H9 (cell line): Measurements from ENCODE around the gene IDUA. TPM values are rescaled to one million over a fixed set of nuclear protein-coding genes. Genes with fewer than 3 reads are reported as not detected.
A peak's percentile ranks its signal among the peaks of the same experiment; 100 is the strongest.

Experiments used
- DNase-seq: peaks from one replicate; pipeline ENCODE4 v3.0.0-alpha.2; 2017
- H2AFZ ChIP-seq: one replicate; pipeline ENCODE4 v1.6.1; 2013; ENCODE audit warnings: mild to moderate bottlenecking, low read length, control low read depth, moderate library complexity
- H2AK5ac ChIP-seq: 2 replicates; pipeline ENCODE4 v1.6.1; 2013; ENCODE audit warnings: low read length, control low read depth, mixed read lengths; ENCODE audit not compliant: insufficient read length
- H2BK120ac ChIP-seq: one replicate; pipeline ENCODE4 v1.6.1; 2013; ENCODE audit warnings: low read depth, mild to moderate bottlenecking, low read length, control low read depth, inconsistent platforms; ENCODE audit not compliant: poor library complexity, severe bottlenecking
- H2BK12ac ChIP-seq: 2 replicates; pipeline ENCODE4 v1.6.1; 2013; ENCODE audit warnings: low read length, control low read depth, mixed read lengths, low read depth; ENCODE audit not compliant: insufficient read length
- H2BK15ac ChIP-seq: 2 replicates; pipeline ENCODE4 v1.6.1; 2013; ENCODE audit warnings: low read depth, low read length, control low read depth
- H2BK20ac ChIP-seq: one replicate; pipeline ENCODE4 v1.6.1; 2013; ENCODE audit warnings: low read depth, mild to moderate bottlenecking, low read length, control low read depth, inconsistent platforms; ENCODE audit not compliant: poor library complexity, severe bottlenecking
- H2BK5ac ChIP-seq: 2 replicates; pipeline ENCODE4 v1.6.1; 2013; ENCODE audit warnings: low read length, control low read depth, mixed read lengths; ENCODE audit not compliant: insufficient read length
- H3K14ac ChIP-seq: 2 replicates; pipeline ENCODE4 v1.6.1; 2013; ENCODE audit warnings: low read length, control low read depth; ENCODE audit not compliant: insufficient read depth
- H3K18ac ChIP-seq: 2 replicates; pipeline ENCODE4 v1.6.1; 2013; ENCODE audit warnings: low read depth, mild to moderate bottlenecking, mixed read lengths, low read length, control low read depth; ENCODE audit not compliant: insufficient read length
- H3K23ac ChIP-seq: 2 replicates; pipeline ENCODE4 v1.6.1; 2013; ENCODE audit warnings: low read length, control low read depth, mixed read lengths, low read depth; ENCODE audit not compliant: insufficient read length
- H3K23me2 ChIP-seq: 2 replicates; pipeline ENCODE4 v1.6.1; 2013; ENCODE audit warnings: low read depth, mild to moderate bottlenecking, mixed read lengths, low read length, control low read depth; ENCODE audit not compliant: insufficient read length, poor library complexity, severe bottlenecking
- H3K27ac ChIP-seq: 2 replicates; pipeline ENCODE4 v1.5.1; 2013; ENCODE audit warnings: low read length, control low read depth, mixed read lengths, low read depth; ENCODE audit not compliant: insufficient read length
- H3K27me3 ChIP-seq: 2 replicates; pipeline ENCODE4 v1.6.1; 2013; ENCODE audit warnings: low read length, control low read depth, inconsistent platforms; ENCODE audit not compliant: insufficient read depth
- H3K4ac ChIP-seq: 2 replicates; pipeline ENCODE4 v1.6.1; 2013; ENCODE audit warnings: low read depth, mild to moderate bottlenecking, control low read depth, inconsistent platforms, low read length, moderate library complexity
- H3K4me1 ChIP-seq: 2 replicates; pipeline ENCODE4 v1.6.1; 2013; ENCODE audit warnings: low read length, control low read depth, inconsistent platforms; ENCODE audit not compliant: insufficient read depth
- H3K4me2 ChIP-seq: 2 replicates; pipeline ENCODE4 v1.6.1; 2013; ENCODE audit warnings: low read length, control low read depth, mixed read lengths; ENCODE audit not compliant: insufficient read length, insufficient read depth
- H3K56ac ChIP-seq: 2 replicates; pipeline ENCODE4 v1.6.1; 2013; ENCODE audit warnings: low read depth, mild to moderate bottlenecking, mixed read lengths, low read length, control low read depth; ENCODE audit not compliant: insufficient read length
- H3K79me1 ChIP-seq: 2 replicates; pipeline ENCODE4 v1.6.1; 2013; ENCODE audit warnings: low read depth, mild to moderate bottlenecking, moderate library complexity, low read length, control low read depth, inconsistent platforms; ENCODE audit not compliant: insufficient read depth, poor library complexity, severe bottlenecking
- H3K79me2 ChIP-seq: 2 replicates; pipeline ENCODE4 v1.6.1; 2013; ENCODE audit warnings: low read length, control low read depth, inconsistent platforms; ENCODE audit not compliant: insufficient read depth
- H3K9ac ChIP-seq: 2 replicates; pipeline ENCODE4 v1.6.1; 2013; ENCODE audit warnings: low read length, control low read depth, mixed read lengths; ENCODE audit not compliant: insufficient read length; ENCODE audit errors: extremely low read depth
- H3K9me3 ChIP-seq: one replicate; pipeline ENCODE4 v1.6.1; 2013; ENCODE audit warnings: low read depth, low read length, inconsistent platforms; ENCODE audit not compliant: control insufficient read depth
- H3T11ph ChIP-seq: one replicate; pipeline ENCODE4 v1.6.1; 2013; ENCODE audit warnings: mild to moderate bottlenecking, low read length, control low read depth, inconsistent platforms
- H4K20me1 ChIP-seq: one replicate; pipeline ENCODE4 v1.6.1; 2013; ENCODE audit not compliant: control insufficient read depth, insufficient read length, insufficient read depth
- H4K5ac ChIP-seq: 2 replicates; pipeline ENCODE4 v1.6.1; 2013; ENCODE audit warnings: low read depth, mild to moderate bottlenecking, mixed read lengths, low read length, control low read depth; ENCODE audit not compliant: insufficient read length
- H4K8ac ChIP-seq: replicated peaks from 2 replicates; pipeline ENCODE4 v1.6.1; 2013; ENCODE audit warnings: low read length, control low read depth, mixed read lengths, low read depth; ENCODE audit not compliant: insufficient read length
- H4K91ac ChIP-seq: 2 replicates; pipeline ENCODE4 v1.6.1; 2013; ENCODE audit warnings: low read depth, mild to moderate bottlenecking, moderate library complexity, mixed read lengths, low read length, control low read depth; ENCODE audit not compliant: insufficient read length
- H3K27ac Mint-ChIP-seq, 3 experiments: 2 replicates in 2 of 3; 3 replicates in 1 of 3; pipeline ENCODE4 v1.8.0; 2020 to 2021; ENCODE audit warnings: mixed read lengths in 3 of 3, mild to moderate bottlenecking in 1 of 3, moderate library complexity in 1 of 3
- H3K27me3 Mint-ChIP-seq: 2 replicates; pipeline ENCODE4 v1.8.0; 2021; ENCODE audit warnings: low read depth, mild to moderate bottlenecking, moderate library complexity, mixed read lengths
- H3K36me3 Mint-ChIP-seq, 3 experiments: 2 replicates in 2 of 3; 3 replicates in 1 of 3; pipeline ENCODE4 v1.8.0; 2020 to 2021; ENCODE audit warnings: low read depth in 3 of 3, mixed read lengths in 3 of 3; ENCODE audit not compliant: insufficient read depth in 1 of 3
- H3K4me1 Mint-ChIP-seq, 2 experiments: 2 replicates each; pipeline ENCODE4 v1.8.0; 2020; ENCODE audit warnings: mixed read lengths in 2 of 2
- H3K4me3 Mint-ChIP-seq, 2 experiments: 2 replicates in 1 of 2; 3 replicates in 1 of 2; pipeline ENCODE4 v1.8.0; 2020 to 2021; ENCODE audit warnings: mild to moderate bottlenecking in 2 of 2, mixed read lengths in 2 of 2, moderate library complexity in 1 of 2
- H3K9me3 Mint-ChIP-seq, 2 experiments: 2 replicates in 1 of 2; 3 replicates in 1 of 2; pipeline ENCODE4 v1.8.0; 2020; ENCODE audit warnings: mild to moderate bottlenecking in 2 of 2, mixed read lengths in 2 of 2, moderate library complexity in 1 of 2
- WGBS: extraction: QIAGEN DNeasy Blood & Tissue Kit; methylation state at CpG from one replicate; pipeline ENCODE4 v1.1.7; 2013; ENCODE audit warnings: missing lambda C conversion rate, low lambda C conversion rate, mixed read lengths; ENCODE audit not compliant: insufficient read length; ENCODE audit errors: extremely low coverage; 5-methylcytosine and 5-hydroxymethylcytosine counted together
- total RNA-seq: library from RNA; stranded (reverse); gene quantifications from 2 replicates; pipeline ENCODE4 v1.2.1, GENCODE V29; 2021
- TF ChIP-seq, protein P1 (sequence below): fragments of 200-600 bp; sonication (generic); conservative IDR thresholded peaks from 3 replicates; pipeline ENCODE4 v1.8.0; 2021; ENCODE audit warnings: antibody characterized with exemption, mild to moderate bottlenecking

The IDUA gene
- total RNA-seq, 1 experiment from 2014 or later: 14.5 TPM

- Histone ChIP-seq H2BK120ac (no peak overlapping the region), H3K23ac (no peak overlapping the region), H3K23me2 (no peaks in the 10 kb centered on the region), H2BK15ac (no peak overlapping the region; the same call in 1 of the 2 replicates), H3K4me2 (no peak overlapping the region), H3K79me2 (no peaks in the 10 kb centered on the region), H2BK12ac (no peak overlapping the region), H4K8ac (no peak overlapping the region), H2AK5ac (no peak overlapping the region), H2BK5ac (no peak overlapping the region), H3K18ac (no peak overlapping the region), H3K4ac (no peak overlapping the region), H3K27me3 (no peaks in the 10 kb centered on the region), H3K14ac (no peak overlapping the region; the same call in 1 of the 2 replicates), H4K5ac (no peak overlapping the region), H3K79me1 (no peaks in the 10 kb centered on the region), H4K20me1 (no peaks in the 10 kb centered on the region), H2BK20ac (no peak overlapping the region), H3K4me1 (no peaks in the 10 kb centered on the region; the same call in 1 of the 2 replicates), H2AFZ (no peak overlapping the region), H3K27ac (no peak overlapping the region), H3K9me3 (no peaks in the 10 kb centered on the region), H3T11ph (no peak overlapping the region), H3K9ac (no peak overlapping the region), H4K91ac (no peak overlapping the region), H3K56ac (no peak overlapping the region)
- TF ChIP-seq, protein P1, sequence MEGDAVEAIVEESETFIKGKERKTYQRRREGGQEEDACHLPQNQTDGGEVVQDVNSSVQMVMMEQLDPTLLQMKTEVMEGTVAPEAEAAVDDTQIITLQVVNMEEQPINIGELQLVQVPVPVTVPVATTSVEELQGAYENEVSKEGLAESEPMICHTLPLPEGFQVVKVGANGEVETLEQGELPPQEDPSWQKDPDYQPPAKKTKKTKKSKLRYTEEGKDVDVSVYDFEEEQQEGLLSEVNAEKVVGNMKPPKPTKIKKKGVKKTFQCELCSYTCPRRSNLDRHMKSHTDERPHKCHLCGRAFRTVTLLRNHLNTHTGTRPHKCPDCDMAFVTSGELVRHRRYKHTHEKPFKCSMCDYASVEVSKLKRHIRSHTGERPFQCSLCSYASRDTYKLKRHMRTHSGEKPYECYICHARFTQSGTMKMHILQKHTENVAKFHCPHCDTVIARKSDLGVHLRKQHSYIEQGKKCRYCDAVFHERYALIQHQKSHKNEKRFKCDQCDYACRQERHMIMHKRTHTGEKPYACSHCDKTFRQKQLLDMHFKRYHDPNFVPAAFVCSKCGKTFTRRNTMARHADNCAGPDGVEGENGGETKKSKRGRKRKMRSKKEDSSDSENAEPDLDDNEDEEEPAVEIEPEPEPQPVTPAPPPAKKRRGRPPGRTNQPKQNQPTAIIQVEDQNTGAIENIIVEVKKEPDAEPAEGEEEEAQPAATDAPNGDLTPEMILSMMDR: no peak
- H3K4me3 Mint-ChIP-seq: no peak overlapping the region
- peaks cover 13 to 21% of the 10 kb centered on the region in 2 experiments for H3K4me1 Mint-ChIP-seq
- peaks cover 11% of the 10 kb centered on the region for H3K27me3 Mint-ChIP-seq
- H3K9me3 Mint-ChIP-seq: no peaks in the 10 kb centered on the region
- WGBS: no CpG with 5 or more reads among the region's 33 CpGs
- peak overlapping the region in 2 of 3 experiments; percentile 43 to 88; a peak in 3 of 7 replicates for H3K27ac Mint-ChIP-seq
- no peaks in the 10 kb centered on the region; a peak in 2 of 7 replicates for H3K36me3 Mint-ChIP-seq
- no peak for DNase-seq
Measured at GRCh38 chr4:948101-948935, 38.5 kb upstream of the IDUA start.
